Measurements from ENCODE around the gene PSORS1C2. TPM values are rescaled to one million over a fixed set of nuclear protein-coding genes. Genes with fewer than 3 reads are reported as not detected.

The PSORS1C2 gene
- total RNA-seq, 1 donor from 2014 or later: not detected

- no peaks in the 10 kb centered on the region for H3K27me3 Mint-ChIP-seq (ENCODE audit: low read depth, unreplicated experiment)
- H3K4me2 ChIP-seq (ENCODE audit: low read length): no peak overlapping the region
- no peak overlapping the region for H3K4me3 ChIP-seq (ENCODE audit: insufficient read depth, low read depth, low read length)
- H3K27ac Mint-ChIP-seq (ENCODE audit: unreplicated experiment): no peak overlapping the region
- H2AFZ ChIP-seq (ENCODE audit: low read depth, low read length): no peak overlapping the region
- no peak overlapping the region for H3K27ac ChIP-seq (ENCODE audit: low read depth, low read length)
- no peaks in the 10 kb centered on the region for H3K9me3 ChIP-seq (ENCODE audit: insufficient read depth, low read depth, low read length)
- peaks cover 24% of the 10 kb centered on the region for H3K4me1 ChIP-seq (ENCODE audit: insufficient read depth, low read length)
- H3K36me3 ChIP-seq (ENCODE audit: insufficient read depth, low read length): no peaks in the 10 kb centered on the region
- TF ChIP-seq EZH2 (IDR thresholded peaks at IDR 0.05; ENCODE audit: insufficient read depth, low read length) (no peak), CTCF (IDR thresholded peaks at IDR 0.05; ENCODE audit: insufficient read depth, low read depth, low read length) (no peak)
- no peak overlapping the region for H3K9ac ChIP-seq (ENCODE audit: low read length)
- H3K4me3 Mint-ChIP-seq (ENCODE audit: unreplicated experiment): no peak overlapping the region
- no peaks in the 10 kb centered on the region for H3K27me3 ChIP-seq (ENCODE audit: insufficient read depth, low read length)
- peaks cover 3% of the 10 kb centered on the region for H3K36me3 Mint-ChIP-seq (ENCODE audit: low read depth, unreplicated experiment)
- no peaks in the 10 kb centered on the region for H3K9me3 Mint-ChIP-seq (ENCODE audit: unreplicated experiment)
- no peak for DNase-seq (ENCODE audit: low read depth)
- H3K79me2 ChIP-seq (ENCODE audit: insufficient read depth, low read length): peaks cover 31% of the 10 kb centered on the region
- H3K4me1 Mint-ChIP-seq (ENCODE audit: low read depth, unreplicated experiment): peaks cover 45% of the 10 kb centered on the region
- FAIRE-seq: no peak
- no peaks in the 10 kb centered on the region for H4K20me1 ChIP-seq (ENCODE audit: insufficient read depth, low read length)
Observed at GRCh38 chr6:31116661-31117385, 22.0 kb downstream of the PSORS1C2 start.

- Histone ChIP-seq H3K4me3 (ENCODE audit: insufficient read depth, low read depth, low read length) (no peak overlapping the region), H3K36me3 (ENCODE audit: insufficient read depth, low read length) (no peaks in the 10 kb centered on the region), H3K79me2 (ENCODE audit: insufficient read depth, low read length) (peaks cover 31% of the 10 kb centered on the region), H3K9ac (ENCODE audit: low read length) (no peak overlapping the region), H2AFZ (ENCODE audit: low read depth, low read length) (no peak overlapping the region), H4K20me1 (ENCODE audit: insufficient read depth, low read length) (no peaks in the 10 kb centered on the region), H3K4me2 (ENCODE audit: low read length) (peak overlapping the region; percentile 90), H3K9me3 (ENCODE audit: insufficient read depth, low read depth, low read length) (no peaks in the 10 kb centered on the region), H3K4me1 (ENCODE audit: insufficient read depth, low read length) (peaks cover 24% of the 10 kb centered on the region), H3K27me3 (ENCODE audit: insufficient read depth, low read length) (peaks cover under 1% of the 10 kb centered on the region), H3K27ac (ENCODE audit: low read depth, low read length) (no peak overlapping the region)
- Mint-ChIP-seq H3K9me3 (ENCODE audit: unreplicated experiment) (no peaks in the 10 kb centered on the region), H3K27me3 (ENCODE audit: low read depth, unreplicated experiment) (no peaks in the 10 kb centered on the region), H3K36me3 (ENCODE audit: low read depth, unreplicated experiment) (peaks cover 2% of the 10 kb centered on the region), H3K27ac (ENCODE audit: unreplicated experiment) (peak overlapping the region; percentile 100), H3K4me1 (ENCODE audit: low read depth, unreplicated experiment) (peaks cover 42% of the 10 kb centered on the region), H3K4me3 (ENCODE audit: unreplicated experiment) (peak overlapping the region; percentile 85)
- FAIRE-seq (no peak), DNase-seq (ENCODE audit: low read depth) (no peak)
- TF ChIP-seq EZH2 (IDR thresholded peaks at IDR 0.05; ENCODE audit: insufficient read depth, low read length): no peak
- TF ChIP-seq CTCF (IDR thresholded peaks at IDR 0.05; ENCODE audit: insufficient read depth, low read depth, low read length): no peak
Observed at GRCh38 chr6:31115941-31116560, 22.8 kb downstream of the PSORS1C2 start.

Measured in astrocyte (in vitro differentiated cells and primary cell).